Measurements from ENCODE around the gene LIX1. TPM values are rescaled to one million over a fixed set of nuclear protein-coding genes. Genes with fewer than 3 reads are reported as not detected.

LIX1 gene
- total RNA-seq, 1 donor from 2014 or later: 0.59 TPM

DNA sequence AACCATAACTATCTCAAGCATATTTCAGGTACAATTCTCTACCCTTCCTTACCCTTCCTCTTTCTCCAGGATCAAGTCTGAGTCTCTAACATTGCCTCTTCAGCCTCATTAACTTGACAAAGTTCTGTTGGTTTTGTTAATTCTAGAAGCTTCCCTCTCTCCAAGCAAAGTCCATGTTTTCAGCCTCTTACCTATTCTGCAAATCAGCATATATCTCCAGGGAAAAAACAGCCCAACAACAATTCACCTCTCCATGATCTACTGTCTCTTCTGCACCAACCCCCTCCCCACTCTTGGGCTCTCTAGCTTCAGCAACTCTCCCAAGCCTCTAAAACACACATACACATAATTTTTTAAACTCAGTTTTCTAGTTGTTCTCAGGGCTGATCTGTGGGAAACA, 72.2 kb downstream of the LIX1 start:
- H3K9me3 ChIP-seq (ENCODE audit: insufficient read depth, low read depth, low read length): no peaks in the 10 kb centered on the region
- no peak overlapping the region for H3K4me3 Mint-ChIP-seq (ENCODE audit: unreplicated experiment)
- H3K27me3 ChIP-seq (ENCODE audit: insufficient read depth, low read length): no peaks in the 10 kb centered on the region
- no peak for FAIRE-seq
- H3K9me3 Mint-ChIP-seq (ENCODE audit: unreplicated experiment): peaks cover 3% of the 10 kb centered on the region
- H3K4me2 ChIP-seq (ENCODE audit: low read length): no peak overlapping the region
- H3K79me2 ChIP-seq (ENCODE audit: insufficient read depth, low read length): no peaks in the 10 kb centered on the region
- no peak for TF ChIP-seq EZH2 (IDR thresholded peaks at IDR 0.05; ENCODE audit: insufficient read depth, low read length)
- TF ChIP-seq, protein P1, sequence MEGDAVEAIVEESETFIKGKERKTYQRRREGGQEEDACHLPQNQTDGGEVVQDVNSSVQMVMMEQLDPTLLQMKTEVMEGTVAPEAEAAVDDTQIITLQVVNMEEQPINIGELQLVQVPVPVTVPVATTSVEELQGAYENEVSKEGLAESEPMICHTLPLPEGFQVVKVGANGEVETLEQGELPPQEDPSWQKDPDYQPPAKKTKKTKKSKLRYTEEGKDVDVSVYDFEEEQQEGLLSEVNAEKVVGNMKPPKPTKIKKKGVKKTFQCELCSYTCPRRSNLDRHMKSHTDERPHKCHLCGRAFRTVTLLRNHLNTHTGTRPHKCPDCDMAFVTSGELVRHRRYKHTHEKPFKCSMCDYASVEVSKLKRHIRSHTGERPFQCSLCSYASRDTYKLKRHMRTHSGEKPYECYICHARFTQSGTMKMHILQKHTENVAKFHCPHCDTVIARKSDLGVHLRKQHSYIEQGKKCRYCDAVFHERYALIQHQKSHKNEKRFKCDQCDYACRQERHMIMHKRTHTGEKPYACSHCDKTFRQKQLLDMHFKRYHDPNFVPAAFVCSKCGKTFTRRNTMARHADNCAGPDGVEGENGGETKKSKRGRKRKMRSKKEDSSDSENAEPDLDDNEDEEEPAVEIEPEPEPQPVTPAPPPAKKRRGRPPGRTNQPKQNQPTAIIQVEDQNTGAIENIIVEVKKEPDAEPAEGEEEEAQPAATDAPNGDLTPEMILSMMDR (IDR thresholded peaks at IDR 0.05; ENCODE audit: insufficient read depth, low read depth, low read length): no peak
- H2AFZ ChIP-seq (ENCODE audit: low read depth, low read length): no peak overlapping the region
- H3K4me1 Mint-ChIP-seq (ENCODE audit: low read depth, unreplicated experiment): peaks cover 3% of the 10 kb centered on the region
- peaks cover 4% of the 10 kb centered on the region for H3K27me3 Mint-ChIP-seq (ENCODE audit: low read depth, unreplicated experiment)
- no peak overlapping the region for H3K9ac ChIP-seq (ENCODE audit: low read length)
- H3K36me3 Mint-ChIP-seq (ENCODE audit: low read depth, unreplicated experiment): no peaks in the 10 kb centered on the region
- no peak for DNase-seq (ENCODE audit: low read depth)
- H3K27ac Mint-ChIP-seq (ENCODE audit: unreplicated experiment): no peak overlapping the region
- no peak overlapping the region for H3K4me3 ChIP-seq (ENCODE audit: insufficient read depth, low read depth, low read length)
- no peaks in the 10 kb centered on the region for H3K36me3 ChIP-seq (ENCODE audit: insufficient read depth, low read length)
- no peak overlapping the region for H3K27ac ChIP-seq (ENCODE audit: low read depth, low read length)
- no peaks in the 10 kb centered on the region for H3K4me1 ChIP-seq (ENCODE audit: insufficient read depth, low read length)
- no peaks in the 10 kb centered on the region for H4K20me1 ChIP-seq (ENCODE audit: insufficient read depth, low read length)

DNA sequence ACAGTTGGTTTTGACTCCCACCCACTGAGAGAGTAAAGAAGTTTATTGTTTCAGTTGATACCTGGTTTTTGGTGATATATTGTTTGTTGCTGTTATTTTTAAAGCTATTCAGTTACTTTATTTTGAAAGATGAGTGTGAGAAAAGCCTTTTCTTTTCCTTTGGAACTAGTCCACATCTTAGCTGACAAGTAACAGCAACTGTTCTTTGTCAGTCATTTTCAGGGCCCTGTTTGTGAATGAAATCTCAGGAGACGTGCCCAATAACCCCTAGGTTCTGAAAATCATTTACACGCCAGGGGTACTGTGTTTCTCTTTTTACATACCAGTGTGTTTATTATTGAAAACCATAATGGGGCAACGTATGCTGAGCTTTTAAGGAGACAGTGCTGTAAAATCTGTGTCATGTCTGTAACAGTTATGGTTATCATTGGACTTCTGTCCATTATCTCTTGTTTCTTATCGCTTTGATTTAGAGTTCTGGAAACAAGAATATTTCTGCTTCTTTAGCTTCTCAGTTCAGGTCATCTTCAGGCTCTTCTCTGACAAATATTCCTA, 75.0 kb downstream of the LIX1 start:
- DNase-seq (ENCODE audit: low read depth) (no peak), FAIRE-seq (no peak)
- no peaks in the 10 kb centered on the region for H3K36me3 Mint-ChIP-seq (ENCODE audit: low read depth, unreplicated experiment)
- no peak overlapping the region for H2AFZ ChIP-seq (ENCODE audit: low read depth, low read length)
- H3K9me3 Mint-ChIP-seq (ENCODE audit: unreplicated experiment): peaks cover 3% of the 10 kb centered on the region
- no peak overlapping the region for H3K4me3 Mint-ChIP-seq (ENCODE audit: unreplicated experiment)
- no peaks in the 10 kb centered on the region for H4K20me1 ChIP-seq (ENCODE audit: insufficient read depth, low read length)
- TF ChIP-seq, protein P1 (IDR thresholded peaks at IDR 0.05; ENCODE audit: insufficient read depth, low read depth, low read length): no peak
- no peak for TF ChIP-seq EZH2 (IDR thresholded peaks at IDR 0.05; ENCODE audit: insufficient read depth, low read length)
- H3K36me3 ChIP-seq (ENCODE audit: insufficient read depth, low read length): no peaks in the 10 kb centered on the region
- H3K9ac ChIP-seq (ENCODE audit: low read length): no peak overlapping the region
- no peak overlapping the region for H3K4me3 ChIP-seq (ENCODE audit: insufficient read depth, low read depth, low read length)
- no peak overlapping the region for H3K4me2 ChIP-seq (ENCODE audit: low read length)
- peaks cover 3% of the 10 kb centered on the region for H3K4me1 Mint-ChIP-seq (ENCODE audit: low read depth, unreplicated experiment)
- H3K27me3 ChIP-seq (ENCODE audit: insufficient read depth, low read length): no peaks in the 10 kb centered on the region
- no peak overlapping the region for H3K27ac ChIP-seq (ENCODE audit: low read depth, low read length)
- H3K4me1 ChIP-seq (ENCODE audit: insufficient read depth, low read length): no peaks in the 10 kb centered on the region
- no peaks in the 10 kb centered on the region for H3K9me3 ChIP-seq (ENCODE audit: insufficient read depth, low read depth, low read length)
- no peak overlapping the region for H3K27ac Mint-ChIP-seq (ENCODE audit: unreplicated experiment)
- H3K27me3 Mint-ChIP-seq (ENCODE audit: low read depth, unreplicated experiment): no peaks in the 10 kb centered on the region
- H3K79me2 ChIP-seq (ENCODE audit: insufficient read depth, low read length): no peaks in the 10 kb centered on the region

DNA sequence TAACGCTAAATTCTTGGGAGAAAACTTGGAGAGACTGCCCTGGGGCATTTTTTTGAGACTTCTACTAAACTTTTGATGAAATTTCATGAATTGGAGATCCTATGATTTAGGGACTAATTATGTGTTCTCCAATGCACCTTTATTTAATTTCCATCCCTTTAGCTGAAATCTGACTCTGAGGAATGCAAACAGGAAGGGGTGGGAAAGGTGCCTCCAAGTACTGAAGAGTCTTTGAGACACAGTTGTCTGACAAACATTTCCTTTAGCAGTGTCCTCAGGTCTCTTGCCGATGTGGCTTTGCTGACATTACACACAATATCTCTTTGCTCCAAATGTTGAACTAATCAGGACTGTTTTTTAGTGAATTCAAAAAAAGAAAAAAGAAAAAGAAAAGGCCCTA, 76.9 kb downstream of the LIX1 start:
- H3K27ac Mint-ChIP-seq (ENCODE audit: unreplicated experiment): peak overlapping the region; percentile 19

More for the DNA sequence above, 76.9 kb downstream of the LIX1 start:
- Mint-ChIP-seq H3K4me3 (ENCODE audit: unreplicated experiment) (no peak overlapping the region), H3K4me1 (ENCODE audit: low read depth, unreplicated experiment) (peaks cover 3% of the 10 kb centered on the region), H3K27me3 (ENCODE audit: low read depth, unreplicated experiment) (no peaks in the 10 kb centered on the region), H3K9me3 (ENCODE audit: unreplicated experiment) (peaks cover 3% of the 10 kb centered on the region), H3K36me3 (ENCODE audit: low read depth, unreplicated experiment) (no peaks in the 10 kb centered on the region)
- H3K79me2 ChIP-seq (ENCODE audit: insufficient read depth, low read length): no peaks in the 10 kb centered on the region
- FAIRE-seq: no peak
- H3K27ac ChIP-seq (ENCODE audit: low read depth, low read length): no peak overlapping the region
- H3K4me1 ChIP-seq (ENCODE audit: insufficient read depth, low read length): no peaks in the 10 kb centered on the region
- no peaks in the 10 kb centered on the region for H3K27me3 ChIP-seq (ENCODE audit: insufficient read depth, low read length)
- no peak overlapping the region for H3K4me3 ChIP-seq (ENCODE audit: insufficient read depth, low read depth, low read length)
- no peak for TF ChIP-seq EZH2 (IDR thresholded peaks at IDR 0.05; ENCODE audit: insufficient read depth, low read length)
- TF ChIP-seq, protein P1 (IDR thresholded peaks at IDR 0.05; ENCODE audit: insufficient read depth, low read depth, low read length): no peak
- DNase-seq (ENCODE audit: low read depth): no peak
- no peaks in the 10 kb centered on the region for H3K36me3 ChIP-seq (ENCODE audit: insufficient read depth, low read length)
- no peak overlapping the region for H2AFZ ChIP-seq (ENCODE audit: low read depth, low read length)
- H4K20me1 ChIP-seq (ENCODE audit: insufficient read depth, low read length): no peaks in the 10 kb centered on the region
- no peak overlapping the region for H3K9ac ChIP-seq (ENCODE audit: low read length)
- H3K4me2 ChIP-seq (ENCODE audit: low read length): no peak overlapping the region
- no peaks in the 10 kb centered on the region for H3K9me3 ChIP-seq (ENCODE audit: insufficient read depth, low read depth, low read length)

Data from astrocyte (in vitro differentiated cells and primary cell).